ENCODE measurements around the gene SLC16A9. TPM values are rescaled to one million over a fixed set of nuclear protein-coding genes. Genes with fewer than 3 reads are reported as not detected.

The SLC16A9 gene
- total RNA-seq, 2 experiments from 2014 or later = 1.2 to 1.3 TPM

GRCh38 chr10:59601985-59602384 is 107.7 kb downstream of the SLC16A9 start:
- Mint-ChIP-seq H3K4me1 (ENCODE audit: low read depth) (no peaks in the 10 kb centered on the region), H3K9me3 (no peaks in the 10 kb centered on the region), H3K27ac (no peak overlapping the region), H3K4me3 (no peak overlapping the region), H3K27me3 (peaks cover 5% of the 10 kb centered on the region), H3K36me3 (ENCODE audit: low read depth) (no peaks in the 10 kb centered on the region)
- DNase-seq (no peak), ATAC-seq (no peak)
- ChIA-PET CTCF (no interaction called here), POLR2A (no interaction called here)
- TF ChIP-seq CTCF (IDR thresholded peaks at IDR 0.05) = no peak
- intact Hi-C loops (cut with micrococcal nuclease) = no loop called here

Other genes with a start within 250 kb of the SLC16A9 start
- not detected for gene MRLN, start 43.6 kb upstream of the SLC16A9 start, total RNA-seq
- gene CCDC6, start 196.7 kb upstream of the SLC16A9 start, total RNA-seq = 10 to 100 TPM; 34.8 to 35.8 TPM

All from activated CD8-positive, alpha-beta T cell treated with anti-CD3 and anti-CD28 coated beads for 36 hours (primary cell).